K562 (cell line): ENCODE measurements around the gene ZBTB39. TPM values are rescaled to one million over a fixed set of nuclear protein-coding genes. Genes with fewer than 3 reads are reported as not detected.
A peak's percentile ranks its signal among the peaks of the same experiment; 100 is the strongest.
"Not testable (repeated sequence)": the region's sequence is repeated elsewhere in the genome, so short reads cannot be mapped to it uniquely, and the experiment has no call there.

ENCODE experiments used
- ATAC-seq: fragments of 200-7000 bp; cut with Tn5 transposase; 3 replicates; pipeline ENCODE4 v1.9.1; 2020; ENCODE audit warnings: moderate library complexity
- BruUV-seq: library from RNA; stranded (reverse); fragments of 400-500 nt; replicated peaks from 2 replicates; lab custom pipeline; 2021; lab: Mats Ljungman, UMichigan
- CTCF ChIA-PET: fragments of 300-600 bp; formaldehyde crosslinking; extraction: SDS; loops from one replicate; lab custom pipeline; 2021; ENCODE audit warnings: low intra/inter-chr PET ratio; lab: Yijun Ruan, JAX
- POLR2A ChIA-PET: fragments of 300-600, 350-650 bp; sonication (Branson Sonifier 250); formaldehyde crosslinking; extraction: SDS; loops from one replicate; lab custom pipeline; 2021; ENCODE audit warnings: antibody characterized with exemption, inconsistent platforms; lab: Yijun Ruan, JAX
- DNase-seq, 4 experiments: peaks; one replicate each; pipeline versions ENCODE4 v3.0.0 to v3.0.0-alpha.2; 2011 to 2018; ENCODE audit warnings: low spot score in 3 of 4, mixed read lengths in 3 of 4; ENCODE audit errors: extremely low read depth in 1 of 4
- FAIRE-seq: peaks from 2 replicates; lab custom pipeline; 2011; peaks lifted over from hg19 to GRCh38; lab: Jason Lieb, UNC
- H2AFZ ChIP-seq: 2 replicates; pipeline ENCODE4 v1.6.0; 2011; ENCODE audit warnings: low read depth, low read length, control low read depth, inconsistent platforms
- H3K27ac ChIP-seq: fragments of 200-600 bp; 3 replicates; pipeline ENCODE4 v1.8.0; 2011; ENCODE audit warnings: low read depth, mild to moderate bottlenecking, control low read depth, inconsistent platforms, low read length, moderate library complexity, mixed read lengths; ENCODE audit errors: extremely low read depth
- H3K27me3 ChIP-seq, 2 experiments: fragments of 300-600 bp in 1 of 2; 2 replicates in 1 of 2; 3 replicates in 1 of 2; pipeline versions ENCODE4 v1.6.0 to v1.8.0; 2011; ENCODE audit warnings: inconsistent platforms in 2 of 2, low read length in 2 of 2, mild to moderate bottlenecking in 1 of 2, mixed read lengths in 1 of 2, moderate library complexity in 1 of 2; ENCODE audit not compliant: control insufficient read depth in 2 of 2, insufficient read depth in 2 of 2
- H3K36me3 ChIP-seq: fragments of 300-600 bp; 3 replicates; pipeline ENCODE4 v1.8.0; 2011; ENCODE audit warnings: mild to moderate bottlenecking, low read length, inconsistent platforms; ENCODE audit not compliant: control insufficient read depth, insufficient read depth
- H3K4me1 ChIP-seq, 2 experiments: fragments of 200-600 bp in 1 of 2; replicated peaks in 1 of 2; 2 replicates in 1 of 2; 3 replicates in 1 of 2; pipeline versions ENCODE4 v1.5.1 to v1.8.0; 2011; ENCODE audit warnings: inconsistent platforms in 2 of 2, low read length in 2 of 2, mild to moderate bottlenecking in 1 of 2, mixed read lengths in 1 of 2, moderate library complexity in 1 of 2; ENCODE audit not compliant: control insufficient read depth in 2 of 2, insufficient read depth in 2 of 2
- H3K4me2 ChIP-seq: 2 replicates; pipeline ENCODE4 v1.6.1; 2011; ENCODE audit warnings: low read length, control low read depth, inconsistent platforms, mixed read lengths; ENCODE audit not compliant: insufficient read depth
- H3K4me3 ChIP-seq: fragments of 200-600 bp; sonication (generic), shearing (Covaris generic); 2 replicates; pipeline ENCODE4 v1.5.1; 2016; ENCODE audit warnings: control low read depth, inconsistent platforms
- H3K79me2 ChIP-seq: fragments of 200-600 bp; 3 replicates; pipeline ENCODE4 v1.8.0; 2011; ENCODE audit warnings: low read length, inconsistent platforms; ENCODE audit not compliant: control insufficient read depth, insufficient read depth
- H3K9ac ChIP-seq, 2 experiments: 2 replicates each; pipeline versions ENCODE4 v1.6.0 to v1.6.1; 2011; ENCODE audit warnings: low read depth in 2 of 2, low read length in 2 of 2, control low read depth in 1 of 2, inconsistent platforms in 1 of 2, mild to moderate bottlenecking in 1 of 2, mixed read lengths in 1 of 2; ENCODE audit not compliant: insufficient read depth in 1 of 2
- H3K9me1 ChIP-seq: one replicate; pipeline ENCODE4 v1.6.0; 2011; ENCODE audit warnings: inconsistent platforms, mild to moderate bottlenecking, low read length, moderate library complexity; ENCODE audit not compliant: control insufficient read depth, insufficient read depth
- H3K9me3 ChIP-seq: replicated peaks from 2 replicates; pipeline ENCODE4 v1.5.1; 2011; ENCODE audit warnings: low read depth, low read length, inconsistent platforms; ENCODE audit not compliant: control insufficient read depth, insufficient read depth
- H4K20me1 ChIP-seq: replicated peaks from 2 replicates; pipeline ENCODE4 v1.6.1; 2011; ENCODE audit warnings: low read length, inconsistent platforms, mixed read lengths; ENCODE audit not compliant: control insufficient read depth, insufficient read depth
- CBFB ChIP-seq: sonication (generic); formaldehyde crosslinking; IDR thresholded peaks from 2 replicates; pipeline ENCODE4 v1.4.0; 2020; ENCODE audit warnings: mild to moderate bottlenecking, missing genetic modification reagents
- CTBP1 ChIP-seq: fragments of 450-650 bp; IDR thresholded peaks from 2 replicates; pipeline ENCODE4 v1.6.1; 2016; ENCODE audit warnings: borderline replicate concordance
- MAFF ChIP-seq: IDR thresholded peaks from 2 replicates; pipeline ENCODE4 v1.6.1; 2012; ENCODE audit warnings: low read length, improper control_type of control experiment
- SAFB2 ChIP-seq: fragments of 200-400 bp; formaldehyde crosslinking; IDR thresholded peaks from 2 replicates; pipeline ENCODE4 v1.6.1; 2018; ENCODE audit warnings: borderline replicate concordance, low read length, low read depth, moderate library complexity; ENCODE audit not compliant: severe bottlenecking
- SPI1 ChIP-seq: IDR thresholded peaks from 2 replicates; pipeline ENCODE4 v1.6.1; 2011; ENCODE audit warnings: low read depth, low read length, control low read depth, borderline replicate concordance
- WHSC1 ChIP-seq: IDR thresholded peaks from one replicate; pipeline ENCODE4 v1.6.1; 2012; ENCODE audit warnings: low read length, control low read depth, inconsistent platforms
- ZNF174 ChIP-seq: fragments of 250-450 bp; sonication (Bioruptor Pico); IDR thresholded peaks from 2 replicates; pipeline ENCODE4 v1.4.0; 2020; ENCODE audit warnings: mild to moderate bottlenecking
- WGBS: fragments of 100-300 bp; shearing (Covaris generic); methylation state at CpG from one replicate; pipeline ENCODE4 v1.1.6; 2016; ENCODE audit warnings: low coverage, mixed read lengths; ENCODE audit not compliant: insufficient coverage; ENCODE audit errors: missing lambda C conversion rate; 5-methylcytosine and 5-hydroxymethylcytosine counted together
- in situ Hi-C: fragments of 300-500 bp; cut with MboI; formaldehyde crosslinking; loops from 4 replicates; pipeline ENCODE4 v1.15.0; 2018; ENCODE audit warnings: inconsistent platforms, mixed read lengths
- intact Hi-C: fragments of 100-400 bp; cut with micrococcal nuclease; formaldehyde crosslinking; loops from 2 replicates; pipeline ENCODE4 v1.14.2; 2022
- polyA plus RNA-seq, 8 experiments: library from polyadenylated mRNA; depleted of rRNA in 4 of 8; stranded (reverse) in 5 of 8; unstranded in 3 of 8; fragments of >200 nt; fragmentation: Nextera tagmentation in 2 of 8; fragmentation: Illumina TruSeq in 1 of 8; extraction: Ambion mirVana in 2 of 8; extraction: Trizol in 1 of 8; gene quantifications; 2 replicates each; pipeline versions ENCODE4 v1.2.1 to v1.2.3, GENCODE V29; 2011 to 2014; ENCODE audit warnings: inconsistent platforms in 1 of 8, missing spikeins in 1 of 8
- total RNA-seq, 7 experiments: library from RNA; depleted of rRNA in 6 of 7; stranded (reverse); fragments of >200 nt in 6 of 7; fragmentation: Illumina TruSeq in 2 of 7; extraction: Trizol in 2 of 7; gene quantifications; 2 replicates each; pipeline versions ENCODE4 v1.2.1 to v1.2.3, GENCODE V29; 2011 to 2021; ENCODE audit warnings: low replicate concordance in 1 of 7

ZBTB39 gene
- total and polyA plus RNA-seq, 9 of the 15 experiments (the other 6 are each of a cell fraction or from before 2014, with no cell fraction given), result 3.3 to 13.3 (median 8.6) TPM

GRCh38 chr12:56962247-56962646 is 44.1 kb downstream of the ZBTB39 start:
- POLR2A ChIA-PET, ATAC-seq, H4K20me1 ChIP-seq, FAIRE-seq, H3K9ac ChIP-seq, H3K79me2 ChIP-seq, H3K27me3 ChIP-seq, H3K36me3 ChIP-seq, CTCF ChIA-PET, H3K9me3 ChIP-seq, H3K4me2 ChIP-seq, DNase-seq, BruUV-seq, H3K4me1 ChIP-seq, intact Hi-C loops, H2AFZ ChIP-seq, H3K4me3 ChIP-seq, H3K27ac ChIP-seq, in situ Hi-C loops, H3K9me1 ChIP-seq: not testable (repeated sequence)
- 7% methylated on average over 4 of the region's 4 CpGs for whole genome bisulfite sequencing
- peak; percentile 69 for TF ChIP-seq SPI1
- peak; percentile 34; the same call in 1 of the 2 replicates for TF ChIP-seq CTBP1

- TF ChIP-seq WHSC1 (no peak), MAFF (no peak), CBFB (CRISPR knock-in tag) (no peak), SAFB2 (no peak), ZNF174 (CRISPR knock-in tag) (no peak)
- in situ Hi-C loops, result no loop called here
These were observed 47.9 kb downstream of the ZBTB39 start for GRCh38 chr12:56958422-56958821.

More at GRCh38 chr12:56958422-56958821, 47.9 kb downstream of the ZBTB39 start:
- no peak for FAIRE-seq
- CTCF ChIA-PET, result no interaction called here
- Histone ChIP-seq H3K27ac (no peak overlapping the region), H3K9me1 (no peaks in the 10 kb centered on the region), H2AFZ (no peak overlapping the region), H3K9ac (no peak overlapping the region), H4K20me1 (no peaks in the 10 kb centered on the region), H3K36me3 (no peaks in the 10 kb centered on the region), H3K4me3 (no peak overlapping the region), H3K9me3 (no peaks in the 10 kb centered on the region; the same call in 1 of the 2 replicates), H3K27me3 (peaks cover 0 to 15% of the 10 kb centered on the region in 2 experiments; a peak in 1 of 5 replicates), H3K4me2 (no peak overlapping the region), H3K4me1 (no peaks in the 10 kb centered on the region; a peak in 1 of 5 replicates), H3K79me2 (no peaks in the 10 kb centered on the region)
- no peak for DNase-seq
- BruUV-seq, result no TSS peak
- intact Hi-C loops, result no loop called here
- 24% methylated on average over 2 of the region's 2 CpGs for WGBS
- ATAC-seq, result no peak
- POLR2A ChIA-PET, result no interaction called here
